Inflammatory macrophage (primary cell): ENCODE data around the gene C2orf92.
"Not testable (repeated sequence)": the region's sequence is repeated elsewhere in the genome, so short reads cannot be mapped to it uniquely, and the experiment has no call there.

ENCODE experiments used
- DNase-seq, 2 donors: peaks; one replicate each; pipeline ENCODE4 v3.0.0-alpha.2; 2020 to 2022
- total RNA-seq, 18 experiments: gene quantifications; one replicate each; lab custom pipeline; 2026; ENCODE audit warnings: mixed read lengths in 6 of 18, inconsistent platforms in 2 of 18; lab: John Stamatoyannopoulos, UW

The C2orf92 gene
- total RNA-seq: 2.8 to 49.1 (median 14.4) reads per million in 18 experiments

GRCh38 chr2:97669448-97669847 lies at the start of gene C2orf92:
C2orf92 (plus strand) TSS chr2:97669713; CDS start chr2:97669789, 76 bp downstream.
- DNase-seq: no peak

GRCh38 chr2:97620492-97620891 lies 49.0 kb upstream of the C2orf92 start:
- DNase-seq: not testable (repeated sequence)

- not testable (repeated sequence) for DNase-seq
Observed at GRCh38 chr2:97622976-97623375, 46.5 kb upstream of the C2orf92 start.

- not testable (repeated sequence) for DNase-seq
Observed at GRCh38 chr2:97625354-97626048, 44.0 kb upstream of the C2orf92 start.

GRCh38 chr2:97626049-97626430 lies 43.5 kb upstream of the C2orf92 start:
- not testable (repeated sequence) for DNase-seq

GRCh38 chr2:97644023-97644717 lies 25.3 kb upstream of the C2orf92 start:
- DNase-seq: no peak

- DNase-seq: peak; percentile 57 to 66
Observed at GRCh38 chr2:97645112-97645694, 24.3 kb upstream of the C2orf92 start.

GRCh38 chr2:97645695-97646629 lies 23.6 kb upstream of the C2orf92 start, which contains the start of gene COX5B:
COX5B (plus strand) TSS chr2:97646062; CDS start chr2:97646087, 25 bp downstream.
- peak; percentile 99 to 100 for DNase-seq

GRCh38 chr2:97646977-97647376 lies 22.5 kb upstream of the C2orf92 start:
- DNase-seq: no peak

GRCh38 chr2:97651114-97651513 lies 18.4 kb upstream of the C2orf92 start:
- no peak for DNase-seq

GRCh38 chr2:97653473-97653872 lies 16.0 kb upstream of the C2orf92 start:
- no peak for DNase-seq

- no peak for DNase-seq
Observed at GRCh38 chr2:97653874-97654273, 15.6 kb upstream of the C2orf92 start.

GRCh38 chr2:97654309-97654708 lies 15.2 kb upstream of the C2orf92 start:
- DNase-seq: peak in 1 of 2 donors; percentile 69

GRCh38 chr2:97654791-97655190 lies 14.7 kb upstream of the C2orf92 start:
- DNase-seq: no peak

GRCh38 chr2:97656129-97656755 lies 13.3 kb upstream of the C2orf92 start:
- no peak for DNase-seq

GRCh38 chr2:97656905-97657587 lies 12.5 kb upstream of the C2orf92 start:
- DNase-seq: peak in 1 of 2 donors; percentile 41

- DNase-seq: no peak
Observed at GRCh38 chr2:97657986-97658690, 11.4 kb upstream of the C2orf92 start.

GRCh38 chr2:97658691-97659157 lies 10.8 kb upstream of the C2orf92 start:
- DNase-seq: no peak

GRCh38 chr2:97659256-97660043 lies 10.1 kb upstream of the C2orf92 start:
- no peak for DNase-seq
